Stimulated activated CD8-positive, alpha-beta memory T cell treated with anti-CD3 and anti-CD28 coated beads, Interleukin-15, amount 100 ng/mL, for 24 hours (primary cell): ENCODE results near the gene APEH.

Experiments used
- DNase-seq: peaks from one replicate; pipeline ENCODE4 v3.0.0-alpha.2; 2020; ENCODE audit warnings: low read depth

The APEH gene

GRCh38 chr3:49650637-49651036 is 23.5 kb upstream of the APEH start:
- DNase-seq, result no peak

GRCh38 chr3:49652218-49652902 is 21.8 kb upstream of the APEH start:
- DNase-seq, result no peak

GRCh38 chr3:49652903-49653415 is 21.2 kb upstream of the APEH start:
- DNase-seq, result no peak

- no peak for DNase-seq
Measured at GRCh38 chr3:49653621-49654020, 20.5 kb upstream of the APEH start.

- DNase-seq, result no peak
Measured at GRCh38 chr3:49654176-49654825, 19.9 kb upstream of the APEH start.

- DNase-seq, result no peak
Measured at GRCh38 chr3:49654955-49655556, 19.1 kb upstream of the APEH start.

- DNase-seq, result no peak
Measured at GRCh38 chr3:49655731-49656285, 18.3 kb upstream of the APEH start.

GRCh38 chr3:49656541-49657112 is 17.5 kb upstream of the APEH start:
- no peak for DNase-seq

- no peak for DNase-seq
Measured at GRCh38 chr3:49657208-49657915, 16.8 kb upstream of the APEH start.

- no peak for DNase-seq
Measured at GRCh38 chr3:49658711-49659110, 15.4 kb upstream of the APEH start.

GRCh38 chr3:49659756-49660155 is 14.4 kb upstream of the APEH start:
- DNase-seq, result no peak

GRCh38 chr3:49661281-49661680 is 12.9 kb upstream of the APEH start:
- no peak for DNase-seq

- no peak for DNase-seq
Measured at GRCh38 chr3:49662021-49662420, 12.1 kb upstream of the APEH start.

GRCh38 chr3:49662720-49663413 is 11.3 kb upstream of the APEH start:
- no peak for DNase-seq

- no peak for DNase-seq
Measured at GRCh38 chr3:49663831-49664230, 10.3 kb upstream of the APEH start.

- no peak for DNase-seq
Measured at GRCh38 chr3:49664300-49664699, 9.9 kb upstream of the APEH start.

GRCh38 chr3:49665822-49666519 is 8.2 kb upstream of the APEH start:
- no peak for DNase-seq

- no peak for DNase-seq
Measured at GRCh38 chr3:49666592-49666991, 7.6 kb upstream of the APEH start.

- no peak for DNase-seq
Measured at GRCh38 chr3:49667701-49668413, 6.3 kb upstream of the APEH start.

- DNase-seq, result no peak
Measured at GRCh38 chr3:49668414-49668797, 5.7 kb upstream of the APEH start.
